HG02798 (cell line): ENCODE results near the gene VAMP7.
"Not testable (repeated sequence)": the region's sequence is repeated elsewhere in the genome, so short reads cannot be mapped to it uniquely, and the experiment has no call there.

ENCODE experiments used
- ATAC-seq: cut with Tn5 transposase; IDR thresholded peaks from one replicate; pipeline ENCODE4 v1.9.1; 2021; ENCODE audit warnings: mild to moderate bottlenecking; ENCODE audit not compliant: unreplicated experiment, poor library complexity

VAMP7 gene

GRCh38 chrX:155983326-155983725 lies 102.2 kb downstream of the VAMP7 start:
- no peak for ATAC-seq

DNA sequence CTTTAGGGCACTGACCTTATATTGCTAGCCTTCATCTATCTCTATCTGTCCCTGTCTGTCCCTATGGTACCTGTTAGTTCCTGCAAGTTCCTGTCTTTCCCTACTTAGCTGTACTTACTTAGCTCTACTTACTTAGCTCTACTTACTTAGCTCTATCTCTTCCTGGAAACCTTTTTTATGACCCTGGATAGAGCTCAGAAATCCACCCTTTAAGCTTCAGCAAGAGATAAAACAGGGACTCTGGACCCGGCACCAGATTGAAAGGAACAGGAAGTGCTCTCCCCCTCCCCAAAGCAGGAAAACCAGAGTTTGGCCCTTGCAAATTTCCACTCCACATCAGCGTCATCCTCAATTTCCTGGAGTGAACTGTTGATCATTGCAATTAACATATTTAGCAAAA lies 104.1 kb downstream of the VAMP7 start:
- ATAC-seq, result no peak

DNA sequence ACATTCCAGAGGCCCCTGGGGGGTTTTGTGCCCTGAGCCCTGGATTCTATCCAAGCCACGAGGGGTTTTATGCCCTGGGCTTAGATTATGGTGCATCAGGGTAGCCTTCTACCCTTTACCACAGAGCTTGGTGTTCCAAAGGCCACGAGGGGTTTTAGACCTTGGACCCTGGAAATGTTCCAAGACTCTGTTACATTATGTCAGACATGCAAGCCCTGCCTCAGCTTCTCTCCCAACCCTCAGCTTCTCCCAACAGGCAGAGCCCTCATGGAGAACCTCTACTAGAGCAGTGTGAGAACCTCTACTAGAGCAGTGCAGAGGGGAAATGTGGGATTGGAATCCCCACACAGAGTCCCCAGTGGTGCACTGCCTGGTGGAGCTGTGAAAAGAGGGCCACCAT lies 105.8 kb downstream of the VAMP7 start:
- ATAC-seq, result not testable (repeated sequence)

DNA sequence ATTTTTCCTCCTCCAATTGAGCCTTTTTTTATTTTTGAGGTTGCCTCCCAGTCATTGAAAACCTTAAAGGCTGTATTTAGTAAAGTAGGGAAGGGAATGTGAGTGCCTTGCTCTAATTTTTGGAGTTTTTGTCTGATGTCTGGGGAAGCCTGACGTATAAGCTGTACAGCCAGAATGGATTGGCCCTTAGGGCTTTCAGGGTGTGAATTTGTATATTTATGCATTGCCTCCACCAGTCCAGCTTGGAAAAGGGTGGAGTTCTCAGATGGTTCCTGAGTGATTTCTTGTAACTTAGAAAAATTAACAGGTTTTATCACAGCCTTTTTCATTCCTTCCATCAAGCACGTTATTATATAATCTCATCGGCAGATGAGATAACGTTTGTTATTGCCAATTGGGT lies 107.7 kb downstream of the VAMP7 start:
- ATAC-seq, result no peak
